Epithelial cell of esophagus (primary cell): ENCODE results near the gene KIF26B.

Experiments used
- DNase-seq: peaks from one replicate; pipeline ENCODE4 v3.0.0; 2010; ENCODE audit warnings: low read depth
- H3K4me3 ChIP-seq: 2 replicates; pipeline ENCODE4 v1.5.1; 2011; ENCODE audit warnings: mild to moderate bottlenecking, low read length, control low read depth
- TF ChIP-seq, protein P1 (sequence below): IDR thresholded peaks from 2 replicates; pipeline ENCODE4 v1.5.1; 2011; ENCODE audit warnings: low read depth, mild to moderate bottlenecking, low read length, control low read depth, inconsistent platforms; ENCODE audit not compliant: insufficient read depth; ENCODE audit errors: missing control alignments

The KIF26B gene

DNA sequence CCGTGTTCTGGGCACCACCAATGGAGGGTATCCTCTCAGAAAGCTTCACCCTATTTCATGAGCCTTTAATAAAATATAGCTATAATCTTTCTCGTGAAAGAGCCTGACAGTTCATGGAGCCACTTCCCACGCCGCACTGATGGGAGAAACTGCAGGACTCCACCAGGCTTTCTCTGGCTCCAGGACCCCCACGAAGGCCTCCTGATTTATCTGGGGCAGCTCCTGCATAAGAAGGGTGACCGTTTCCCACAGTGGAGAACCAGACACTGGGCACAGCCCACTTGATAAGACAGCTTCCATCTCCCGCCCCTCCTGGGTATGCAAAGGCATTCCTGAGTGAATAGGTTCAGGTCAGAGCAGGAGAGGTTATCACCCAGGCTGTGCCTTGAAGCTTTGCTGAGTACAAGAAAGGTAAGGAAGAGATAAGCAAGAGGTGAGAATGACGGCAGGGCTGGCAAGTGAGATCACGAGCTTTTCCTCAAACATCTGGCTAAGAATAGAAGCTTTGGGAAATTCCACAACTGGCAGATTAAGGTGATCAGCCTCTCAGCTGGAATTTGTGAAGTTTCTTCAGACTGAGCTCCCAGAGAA is 499.8 kb downstream of the KIF26B start:
- TF ChIP-seq, protein P1, sequence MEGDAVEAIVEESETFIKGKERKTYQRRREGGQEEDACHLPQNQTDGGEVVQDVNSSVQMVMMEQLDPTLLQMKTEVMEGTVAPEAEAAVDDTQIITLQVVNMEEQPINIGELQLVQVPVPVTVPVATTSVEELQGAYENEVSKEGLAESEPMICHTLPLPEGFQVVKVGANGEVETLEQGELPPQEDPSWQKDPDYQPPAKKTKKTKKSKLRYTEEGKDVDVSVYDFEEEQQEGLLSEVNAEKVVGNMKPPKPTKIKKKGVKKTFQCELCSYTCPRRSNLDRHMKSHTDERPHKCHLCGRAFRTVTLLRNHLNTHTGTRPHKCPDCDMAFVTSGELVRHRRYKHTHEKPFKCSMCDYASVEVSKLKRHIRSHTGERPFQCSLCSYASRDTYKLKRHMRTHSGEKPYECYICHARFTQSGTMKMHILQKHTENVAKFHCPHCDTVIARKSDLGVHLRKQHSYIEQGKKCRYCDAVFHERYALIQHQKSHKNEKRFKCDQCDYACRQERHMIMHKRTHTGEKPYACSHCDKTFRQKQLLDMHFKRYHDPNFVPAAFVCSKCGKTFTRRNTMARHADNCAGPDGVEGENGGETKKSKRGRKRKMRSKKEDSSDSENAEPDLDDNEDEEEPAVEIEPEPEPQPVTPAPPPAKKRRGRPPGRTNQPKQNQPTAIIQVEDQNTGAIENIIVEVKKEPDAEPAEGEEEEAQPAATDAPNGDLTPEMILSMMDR = no peak
- no peak overlapping the region for H3K4me3 ChIP-seq
- no peak for DNase-seq

DNA sequence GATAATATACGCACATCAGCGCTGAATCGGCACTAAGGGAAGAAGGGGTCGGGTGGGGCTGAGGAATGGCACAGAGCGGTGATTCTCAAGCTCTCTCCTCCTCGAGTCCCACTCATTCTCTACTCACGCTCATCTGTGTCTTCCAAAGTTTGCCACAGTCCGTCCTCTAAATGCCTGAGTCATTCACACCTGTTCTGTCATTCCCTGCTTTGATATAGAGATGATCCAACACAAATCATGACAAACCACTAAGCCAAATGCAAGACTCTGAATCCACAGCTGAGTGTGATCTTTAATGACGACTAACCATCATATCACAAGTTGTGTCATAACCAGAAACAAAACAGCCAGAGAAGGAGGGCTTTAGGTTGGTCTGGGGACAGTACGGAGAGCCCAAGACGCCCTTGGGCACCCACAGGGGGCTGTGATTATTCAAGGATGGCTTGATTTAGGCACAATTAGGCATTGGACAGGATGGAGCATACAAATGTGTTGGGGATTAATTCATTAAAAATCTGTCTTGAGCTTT is 501.5 kb downstream of the KIF26B start:
- DNase-seq = no peak
- TF ChIP-seq, protein P1 = no peak
- H3K4me3 ChIP-seq = no peak overlapping the region

DNA sequence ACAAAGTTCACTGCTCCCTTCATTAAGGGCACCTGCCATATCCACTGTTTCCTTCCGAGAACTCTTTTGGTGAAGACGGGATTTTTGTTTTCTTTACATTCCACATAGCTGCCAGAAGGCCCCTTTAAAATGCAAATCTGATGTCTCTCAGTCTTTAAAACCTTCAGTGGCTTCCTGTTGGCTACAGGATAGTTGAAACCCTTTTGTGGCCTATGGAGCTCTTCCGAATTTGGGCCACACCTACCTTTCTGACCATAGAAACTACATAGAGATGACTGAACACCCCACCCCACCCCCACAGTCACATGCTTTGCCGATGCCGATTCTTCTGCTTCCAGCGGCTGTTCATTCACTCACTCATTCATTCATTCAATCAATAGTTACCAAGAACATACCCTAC is 502.6 kb downstream of the KIF26B start:
- H3K4me3 ChIP-seq = no peak overlapping the region
- TF ChIP-seq, protein P1 = no peak
- no peak for DNase-seq

DNA sequence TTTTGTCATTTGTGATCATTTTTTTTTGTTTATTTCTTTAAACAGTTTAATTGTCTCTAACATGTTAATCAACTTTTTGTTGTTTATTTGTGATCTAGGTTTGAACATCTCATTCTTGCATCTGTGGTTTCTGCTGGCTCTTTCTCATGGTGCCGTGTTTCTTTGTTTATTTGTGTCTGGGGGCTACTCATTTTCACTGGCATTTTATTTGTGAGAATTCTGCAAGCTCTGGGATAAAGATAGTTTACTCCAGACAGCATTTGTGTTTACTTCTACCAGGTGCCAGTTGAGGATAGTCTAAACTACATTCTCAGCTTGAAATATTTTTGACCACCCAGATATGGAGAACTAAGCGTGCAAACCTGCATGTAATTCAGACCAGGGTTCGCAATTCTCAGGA is 508.6 kb downstream of the KIF26B start:
- no peak overlapping the region for H3K4me3 ChIP-seq
- TF ChIP-seq, protein P1 = no peak
- DNase-seq = no peak

DNA sequence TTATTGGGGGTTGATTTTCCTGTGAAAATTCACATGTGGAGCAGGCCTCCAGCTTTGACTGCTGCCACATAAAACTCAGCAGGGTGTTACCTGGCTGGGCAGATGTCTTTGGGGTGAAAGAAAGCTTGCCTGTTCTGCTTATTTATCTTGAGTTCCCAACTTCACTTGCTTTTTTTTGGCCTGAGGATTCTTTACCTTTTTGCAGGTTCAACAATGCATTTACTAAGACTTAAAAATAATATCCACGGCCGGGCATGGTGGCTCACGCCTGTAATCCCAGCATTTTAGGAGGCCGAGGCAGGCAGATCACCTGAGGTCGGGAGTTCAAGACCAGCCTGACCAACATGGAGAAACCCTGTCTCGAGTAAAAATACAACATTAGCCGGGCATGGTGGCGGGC is 509.1 kb downstream of the KIF26B start:
- no peak for DNase-seq
- TF ChIP-seq, protein P1 = no peak
- no peak overlapping the region for H3K4me3 ChIP-seq

DNA sequence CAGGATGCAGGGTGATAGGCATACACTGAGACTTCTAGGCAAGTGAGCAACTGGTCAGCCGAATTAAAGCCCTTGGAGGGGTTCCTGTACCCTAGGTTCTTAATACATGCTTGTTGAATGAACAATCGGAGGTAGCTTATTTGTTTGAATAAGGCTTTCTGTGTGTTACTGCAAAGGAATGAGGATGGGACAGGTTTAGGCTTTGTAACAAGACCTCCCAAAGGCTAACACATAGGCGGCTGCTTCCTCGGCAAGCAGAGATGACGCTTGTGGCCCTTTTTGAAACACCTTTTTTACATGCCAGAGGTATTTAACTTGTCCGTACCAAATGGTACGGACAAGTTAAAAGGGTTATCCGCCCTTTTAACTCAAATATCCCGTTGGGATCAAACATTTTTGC is 511.6 kb downstream of the KIF26B start:
- DNase-seq = no peak
- TF ChIP-seq, protein P1 = no peak
- no peak overlapping the region for H3K4me3 ChIP-seq

DNA sequence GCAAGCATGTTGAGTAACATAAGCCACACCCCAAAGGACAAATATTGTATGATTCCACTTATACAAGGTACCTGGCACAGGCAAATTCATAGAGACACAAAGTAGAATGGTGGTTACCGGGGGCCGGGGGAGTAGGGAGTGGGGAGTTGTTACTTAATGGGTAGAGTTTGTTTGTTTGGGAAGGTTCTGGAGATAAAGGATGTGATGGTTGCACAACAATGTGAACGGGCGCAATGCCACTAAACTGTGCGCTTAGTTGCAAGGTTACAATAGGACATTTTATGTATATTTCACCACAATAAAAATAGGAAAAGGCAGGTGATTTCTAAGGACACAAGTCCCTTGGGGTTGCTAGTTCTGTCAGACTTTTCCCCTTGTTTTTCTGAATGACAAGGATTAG is 516.6 kb downstream of the KIF26B start:
- no peak for DNase-seq
- TF ChIP-seq, protein P1 = no peak
- H3K4me3 ChIP-seq = no peak overlapping the region
